T-helper 2 cell treated with Interferon-gamma antibody and Interleukin-4, amounts not matched to agents 5 μg/mL and 100 μg/mL, for 36 hours (primary cell): Measurements from ENCODE around the gene DOCK4.
"Not testable (repeated sequence)": the region's sequence is repeated elsewhere in the genome, so short reads cannot be mapped to it uniquely, and the experiment has no call there.

ENCODE experiments used
- DNase-seq: peaks from one replicate; pipeline ENCODE4 v3.0.0; 2021; ENCODE audit warnings: low spot score
- H3K27ac Mint-ChIP-seq: one replicate; pipeline ENCODE4 v1.8.0; 2021; ENCODE audit warnings: mild to moderate bottlenecking, mixed read lengths
- H3K27me3 Mint-ChIP-seq: one replicate; pipeline ENCODE4 v1.8.0; 2021; ENCODE audit warnings: low read depth, mixed read lengths
- H3K36me3 Mint-ChIP-seq: one replicate; pipeline ENCODE4 v1.8.0; 2021; ENCODE audit warnings: low read depth, mixed read lengths
- H3K4me1 Mint-ChIP-seq: one replicate; pipeline ENCODE4 v1.8.0; 2021; ENCODE audit warnings: low read depth, mixed read lengths
- H3K4me3 Mint-ChIP-seq: one replicate; pipeline ENCODE4 v1.8.0; 2022; ENCODE audit warnings: mild to moderate bottlenecking, moderate library complexity, mixed read lengths
- H3K9me3 Mint-ChIP-seq: one replicate; pipeline ENCODE4 v1.8.0; 2021; ENCODE audit warnings: mixed read lengths

The DOCK4 gene

DNA sequence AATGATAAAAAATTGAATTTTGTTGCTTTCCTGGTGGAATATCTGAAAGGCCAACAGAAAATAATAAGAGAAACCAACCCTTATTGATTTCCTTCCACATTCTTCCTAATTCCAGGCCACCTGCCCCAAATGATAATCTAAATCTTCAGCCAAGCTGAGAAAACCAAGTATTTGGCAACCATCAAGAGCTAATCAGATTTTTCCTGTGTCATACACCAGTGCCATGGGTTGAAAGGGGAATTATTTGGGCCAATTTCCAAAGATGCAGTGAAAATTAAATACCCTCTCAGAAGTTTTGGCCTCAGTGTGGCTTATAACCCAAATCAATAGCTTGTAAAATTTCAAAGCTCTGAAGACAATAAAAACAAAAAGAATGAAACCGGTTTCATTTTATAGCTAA is 70.4 kb downstream of the DOCK4 start:
- Mint-ChIP-seq H3K9me3 (no peaks in the 10 kb centered on the region), H3K36me3 (no peaks in the 10 kb centered on the region), H3K27ac (no peak overlapping the region), H3K4me1 (peaks cover 2% of the 10 kb centered on the region), H3K4me3 (no peak overlapping the region), H3K27me3 (no peaks in the 10 kb centered on the region)
- no peak for DNase-seq

DNA sequence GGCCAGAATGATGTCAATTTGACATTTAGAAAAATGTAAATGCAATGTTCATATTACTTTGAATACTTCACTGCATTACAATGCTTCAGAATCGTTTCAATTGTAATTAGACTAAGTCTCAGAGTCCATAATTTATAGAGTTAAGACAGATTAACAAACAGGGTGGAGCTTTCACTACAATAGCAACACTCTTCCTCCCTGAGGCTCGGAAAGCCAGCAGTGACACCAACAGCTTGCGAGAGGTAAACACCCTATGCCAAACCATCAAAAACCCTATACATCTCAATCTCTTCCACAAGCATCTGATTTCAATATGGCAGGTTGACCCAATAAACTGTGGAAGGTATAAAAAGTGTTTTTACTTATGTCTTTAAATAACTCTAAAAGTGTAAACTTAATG is 72.2 kb downstream of the DOCK4 start:
- Mint-ChIP-seq H3K36me3 (no peaks in the 10 kb centered on the region), H3K4me1 (peaks cover 2% of the 10 kb centered on the region), H3K4me3 (no peak overlapping the region), H3K9me3 (no peaks in the 10 kb centered on the region), H3K27ac (no peak overlapping the region), H3K27me3 (peaks cover 2% of the 10 kb centered on the region)
- no peak for DNase-seq

GRCh38 chr7:112133328-112133727 is 72.9 kb downstream of the DOCK4 start:
- H3K4me3 Mint-ChIP-seq: no peak overlapping the region
- no peaks in the 10 kb centered on the region for H3K36me3 Mint-ChIP-seq
- no peaks in the 10 kb centered on the region for H3K4me1 Mint-ChIP-seq
- no peak overlapping the region for H3K27ac Mint-ChIP-seq
- peaks cover 2% of the 10 kb centered on the region for H3K27me3 Mint-ChIP-seq
- no peak for DNase-seq
- H3K9me3 Mint-ChIP-seq: no peaks in the 10 kb centered on the region

- Mint-ChIP-seq H3K4me3 (no peak overlapping the region), H3K9me3 (no peaks in the 10 kb centered on the region), H3K36me3 (no peaks in the 10 kb centered on the region), H3K4me1 (no peaks in the 10 kb centered on the region), H3K27ac (no peak overlapping the region), H3K27me3 (peaks cover 2% of the 10 kb centered on the region)
- DNase-seq: no peak
Observed at GRCh38 chr7:112132051-112132694, 74.0 kb downstream of the DOCK4 start.

DNA sequence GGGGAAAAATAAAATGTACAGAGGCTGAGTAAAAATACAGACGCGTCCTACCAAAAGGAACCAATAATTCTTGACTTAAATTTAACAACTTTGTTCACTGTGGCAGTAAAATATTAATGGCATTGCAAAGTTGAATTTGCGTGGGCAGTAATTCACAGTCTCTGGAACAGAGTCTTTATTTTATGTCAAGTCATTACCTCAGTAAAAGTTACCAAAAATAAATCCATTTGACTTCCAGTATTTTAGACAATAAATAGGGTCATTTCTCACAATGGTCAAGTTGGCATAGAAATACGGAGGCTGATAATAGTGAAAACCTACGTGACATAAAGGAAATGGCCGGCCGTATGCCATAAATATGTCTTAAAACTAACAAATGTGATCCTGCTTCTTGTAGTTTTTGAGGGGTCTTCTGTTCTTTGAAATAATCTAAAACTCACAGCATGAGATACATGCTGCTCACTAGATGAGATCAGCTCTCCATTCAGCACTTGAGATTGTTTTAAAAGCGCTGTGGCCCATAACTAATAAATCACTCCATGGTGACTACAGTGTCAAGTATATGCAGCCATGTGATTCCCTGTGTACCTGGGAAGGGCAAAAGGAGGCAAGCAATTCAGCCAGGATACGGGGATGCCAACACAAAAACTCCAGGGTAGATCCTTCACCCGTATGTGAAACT is 75.3 kb downstream of the DOCK4 start:
- H3K36me3 Mint-ChIP-seq: no peaks in the 10 kb centered on the region
- H3K4me1 Mint-ChIP-seq: no peaks in the 10 kb centered on the region
- H3K27ac Mint-ChIP-seq: no peak overlapping the region
- DNase-seq: no peak
- peaks cover 2% of the 10 kb centered on the region for H3K27me3 Mint-ChIP-seq
- H3K9me3 Mint-ChIP-seq: no peaks in the 10 kb centered on the region
- no peak overlapping the region for H3K4me3 Mint-ChIP-seq

DNA sequence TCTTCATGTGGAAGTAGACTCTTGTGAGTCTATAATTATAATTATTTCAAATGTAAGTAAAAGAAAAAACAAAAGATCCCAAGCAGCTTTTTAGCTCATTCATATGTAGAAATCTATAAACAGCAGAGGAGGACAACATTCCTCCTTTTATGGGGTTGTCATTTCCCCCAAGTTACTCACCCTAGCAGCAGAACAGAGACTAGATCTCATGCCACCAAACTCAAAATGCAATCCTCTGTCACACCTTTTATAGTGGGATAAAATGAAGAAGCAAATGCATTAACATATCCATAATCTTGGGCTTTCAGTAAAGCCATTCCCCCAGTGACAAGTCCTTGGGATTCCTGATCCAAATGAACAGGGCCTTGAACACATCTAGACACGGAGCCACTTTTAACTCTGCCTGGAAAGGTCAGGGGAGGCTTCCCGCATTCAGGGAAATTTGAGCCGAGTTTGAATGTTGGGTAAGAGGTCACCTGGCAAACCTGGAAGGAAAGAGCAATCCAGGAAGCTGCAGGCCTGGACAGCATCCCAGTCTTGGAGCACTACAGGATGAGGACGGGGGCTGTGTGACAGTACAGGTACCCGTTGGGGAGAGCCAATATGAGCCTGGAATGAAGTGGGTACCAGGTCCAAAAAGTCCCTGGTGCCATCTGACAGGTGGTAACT is 76.4 kb downstream of the DOCK4 start:
- Mint-ChIP-seq H3K4me1 (no peaks in the 10 kb centered on the region), H3K4me3 (no peak overlapping the region), H3K36me3 (no peaks in the 10 kb centered on the region)

GRCh38 chr7:112128461-112129425 is 77.5 kb downstream of the DOCK4 start:
- H3K4me1 Mint-ChIP-seq, H3K9me3 Mint-ChIP-seq, DNase-seq, H3K36me3 Mint-ChIP-seq, H3K27me3 Mint-ChIP-seq, H3K27ac Mint-ChIP-seq, H3K4me3 Mint-ChIP-seq: not testable (repeated sequence)

More for the DNA sequence above, 76.4 kb downstream of the DOCK4 start:
- Mint-ChIP-seq H3K27me3 (peaks cover 2% of the 10 kb centered on the region), H3K27ac (no peak overlapping the region), H3K9me3 (no peaks in the 10 kb centered on the region)
- no peak for DNase-seq

GRCh38 chr7:112128041-112128440 is 78.2 kb downstream of the DOCK4 start:
- not testable (repeated sequence) for H3K4me1 Mint-ChIP-seq, H3K27ac Mint-ChIP-seq, H3K27me3 Mint-ChIP-seq, H3K36me3 Mint-ChIP-seq, H3K4me3 Mint-ChIP-seq, DNase-seq, H3K9me3 Mint-ChIP-seq

GRCh38 chr7:112125250-112125649 is 80.9 kb downstream of the DOCK4 start:
- Mint-ChIP-seq H3K27ac (no peak overlapping the region), H3K4me1 (no peaks in the 10 kb centered on the region), H3K27me3 (no peaks in the 10 kb centered on the region), H3K9me3 (no peaks in the 10 kb centered on the region), H3K4me3 (no peak overlapping the region), H3K36me3 (no peaks in the 10 kb centered on the region)
- DNase-seq: no peak

- no peaks in the 10 kb centered on the region for H3K27me3 Mint-ChIP-seq
- no peaks in the 10 kb centered on the region for H3K36me3 Mint-ChIP-seq
- H3K4me3 Mint-ChIP-seq: no peak overlapping the region
- H3K27ac Mint-ChIP-seq: no peak overlapping the region
- H3K9me3 Mint-ChIP-seq: no peaks in the 10 kb centered on the region
- no peaks in the 10 kb centered on the region for H3K4me1 Mint-ChIP-seq
- no peak for DNase-seq
Observed at GRCh38 chr7:112124061-112124766, 82.0 kb downstream of the DOCK4 start.

- Mint-ChIP-seq H3K36me3 (no peaks in the 10 kb centered on the region), H3K9me3 (no peaks in the 10 kb centered on the region), H3K27ac (no peak overlapping the region), H3K27me3 (no peaks in the 10 kb centered on the region), H3K4me3 (no peak overlapping the region), H3K4me1 (no peaks in the 10 kb centered on the region)
- no peak for DNase-seq
Observed at GRCh38 chr7:112122798-112123197, 83.4 kb downstream of the DOCK4 start.

- Mint-ChIP-seq H3K36me3 (no peaks in the 10 kb centered on the region), H3K9me3 (no peaks in the 10 kb centered on the region), H3K27ac (no peak overlapping the region), H3K4me1 (no peaks in the 10 kb centered on the region), H3K4me3 (no peak overlapping the region), H3K27me3 (no peaks in the 10 kb centered on the region)
- DNase-seq: no peak
Observed at GRCh38 chr7:112122144-112122543, 84.1 kb downstream of the DOCK4 start.

GRCh38 chr7:112121318-112121717 is 84.9 kb downstream of the DOCK4 start:
- H3K36me3 Mint-ChIP-seq: no peaks in the 10 kb centered on the region
- no peak for DNase-seq
- H3K4me1 Mint-ChIP-seq: no peaks in the 10 kb centered on the region
- H3K9me3 Mint-ChIP-seq: no peaks in the 10 kb centered on the region
- no peak overlapping the region for H3K4me3 Mint-ChIP-seq
- no peak overlapping the region for H3K27ac Mint-ChIP-seq
- no peaks in the 10 kb centered on the region for H3K27me3 Mint-ChIP-seq
